B cell (primary cell): ENCODE results near the gene ZNF681. TPM values are rescaled to one million over a fixed set of nuclear protein-coding genes. Genes with fewer than 3 reads are reported as not detected.

ENCODE experiments used
- ATAC-seq: fragments of 200-7000 bp; cut with Tn5 transposase; one replicate; pipeline ENCODE4 v1.10.0; 2021; ENCODE audit warnings: low read depth, mild to moderate bottlenecking, moderate number of reproducible peaks, moderate library complexity
- CTCF ChIA-PET: fragments of 350-600 bp; sonication (Branson Sonifier 250); formaldehyde crosslinking; loops from one replicate; lab custom pipeline; 2021; ENCODE audit warnings: antibody characterized with exemption, inconsistent platforms; lab: Charles Lee
- POLR2A ChIA-PET: fragments of 350-600 bp; sonication (Branson Sonifier 250); formaldehyde crosslinking; loops from one replicate; lab custom pipeline; 2021; ENCODE audit warnings: antibody characterized with exemption; lab: Charles Lee
- DNase-seq: peaks from one replicate; pipeline ENCODE4 v3.0.0; 2013
- H2AFZ ChIP-seq: 2 replicates; pipeline ENCODE4 v1.6.1; 2012; ENCODE audit warnings: mild to moderate bottlenecking, low read depth, low read length; ENCODE audit not compliant: insufficient read depth, poor library complexity, severe bottlenecking
- H3K27ac ChIP-seq, 2 donors: 1 replicate in 1 of 2; 2 replicates in 1 of 2; pipeline ENCODE4 v1.5.1; 2012 to 2013; ENCODE audit warnings: low read length in 2 of 2, mild to moderate bottlenecking in 2 of 2, moderate library complexity in 1 of 2
- H3K27me3 ChIP-seq, 4 experiments: fragments of 200-600 bp in 1 of 4; sonication (generic) in 1 of 4; replicated peaks in 1 of 4; 1 replicate in 2 of 4; 2 replicates in 2 of 4; pipeline versions ENCODE4 v1.6.1 to v1.7.0; 2013 to 2016; ENCODE audit warnings: low read length in 3 of 4, mild to moderate bottlenecking in 2 of 4, mixed read lengths in 1 of 4, moderate library complexity in 1 of 4; ENCODE audit not compliant: insufficient read depth in 4 of 4, control insufficient read depth in 3 of 4; ENCODE audit errors: control extremely low read depth in 1 of 4
- H3K36me3 ChIP-seq, 2 experiments: replicated peaks in 1 of 2; 1 replicate in 1 of 2; 2 replicates in 1 of 2; pipeline versions ENCODE4 v1.6.1 to v1.7.1; 2013; ENCODE audit warnings: low read length in 1 of 2; ENCODE audit not compliant: insufficient read depth in 2 of 2, control insufficient read depth in 1 of 2; ENCODE audit errors: control extremely low read depth in 1 of 2, extremely low read depth in 1 of 2
- H3K4me1 ChIP-seq, 2 donors: fragments of 200-600 bp in 1 of 2; sonication (generic) in 1 of 2; 1 replicate in 1 of 2; 2 replicates in 1 of 2; pipeline versions ENCODE4 v1.5.1 to v1.6.1; 2013 to 2017; ENCODE audit warnings: low read length in 2 of 2; ENCODE audit not compliant: control insufficient read depth in 2 of 2, insufficient read depth in 2 of 2
- H3K4me2 ChIP-seq: replicated peaks from 2 replicates; pipeline ENCODE3; 2012; ENCODE audit warnings: mild to moderate bottlenecking, low read depth, low read length; ENCODE audit not compliant: poor library complexity, severe bottlenecking
- H3K4me3 ChIP-seq, 5 experiments: fragments of 200-600 bp in 1 of 5; sonication (generic) in 1 of 5; 1 replicate in 3 of 5; 2 replicates in 2 of 5; pipeline versions ENCODE4 v1.5.1 to v1.7.0; 2011 to 2016; ENCODE audit warnings: low read length in 4 of 5, mild to moderate bottlenecking in 4 of 5, low read depth in 2 of 5, control low read depth in 1 of 5, moderate library complexity in 1 of 5; ENCODE audit not compliant: insufficient read depth in 1 of 5; ENCODE audit errors: control extremely low read depth in 1 of 5, extremely low read depth in 1 of 5
- H3K79me2 ChIP-seq: fragments of 200-600 bp; sonication (generic); one replicate; pipeline ENCODE4 v1.6.0; 2016; ENCODE audit warnings: low read length; ENCODE audit not compliant: control insufficient read depth, insufficient read depth
- H3K9ac ChIP-seq: fragments of 200-600 bp; sonication (generic); 2 replicates; pipeline ENCODE4 v1.6.1; 2017; ENCODE audit warnings: mild to moderate bottlenecking, low read length, moderate library complexity
- H3K9me3 ChIP-seq, 3 donors: one replicate each; pipeline versions ENCODE4 v1.6.1 to v1.7.1; 2013; ENCODE audit warnings: low read length in 2 of 3; ENCODE audit not compliant: control insufficient read depth in 2 of 3, insufficient read depth in 1 of 3; ENCODE audit errors: control extremely low read depth in 1 of 3
- H4K20me1 ChIP-seq: 2 replicates; pipeline ENCODE4 v1.6.0; 2012; ENCODE audit warnings: mild to moderate bottlenecking, low read length; ENCODE audit not compliant: insufficient read depth, control insufficient read depth, poor library complexity, severe bottlenecking
- H3K27ac Mint-ChIP-seq: one replicate; pipeline ENCODE4 v1.8.0; 2021; ENCODE audit warnings: mixed read lengths
- H3K27me3 Mint-ChIP-seq: one replicate; pipeline ENCODE4 v1.8.0; 2021; ENCODE audit warnings: mixed read lengths
- H3K4me1 Mint-ChIP-seq: one replicate; pipeline ENCODE4 v1.8.0; 2021; ENCODE audit warnings: mixed read lengths
- H3K4me3 Mint-ChIP-seq: one replicate; pipeline ENCODE4 v1.8.0; 2021; ENCODE audit warnings: mixed read lengths
- H3K9me3 Mint-ChIP-seq: one replicate; pipeline ENCODE4 v1.8.0; 2022; ENCODE audit warnings: mixed read lengths; ENCODE audit not compliant: insufficient read depth
- CTCF ChIP-seq: fragments of 200-600 bp; IDR thresholded peaks from one replicate; pipeline ENCODE4 v1.8.0; 2022; ENCODE audit warnings: antibody characterized with exemption, mild to moderate bottlenecking
- EZH2 ChIP-seq: IDR thresholded peaks from 2 replicates; pipeline ENCODE4 v1.6.1; 2012; ENCODE audit warnings: borderline replicate concordance, low read depth, mild to moderate bottlenecking, moderate library complexity, low read length; ENCODE audit not compliant: insufficient read depth, poor library complexity, severe bottlenecking
- WGBS: methylation state at CpG from one replicate; pipeline ENCODE4 v1.1.5; 2013; ENCODE audit warnings: missing lambda C conversion rate; ENCODE audit not compliant: insufficient coverage; 5-methylcytosine and 5-hydroxymethylcytosine counted together
- intact Hi-C: fragments of 100-400 bp; cut with micrococcal nuclease; formaldehyde crosslinking; loops from one replicate; pipeline ENCODE4 v1.10.0; 2022
- polyA plus RNA-seq: library from polyadenylated mRNA; depleted of rRNA; stranded (reverse); fragments of >200 nt; gene quantifications from 2 replicates; pipeline ENCODE4 v1.2.3, GENCODE V29; 2012
- total RNA-seq, 2 donors: library from RNA; stranded (reverse); fragments of 120-200 nt in 1 of 2; gene quantifications; 1 replicate in 1 of 2; 2 replicates in 1 of 2; pipeline versions ENCODE4 v1.2.3 to v1.2.4, GENCODE V29; 2013 to 2022

The ZNF681 gene
- total and polyA plus RNA-seq, 2 donors (not counting 1 experiment from before 2014, with no cell fraction given), result 1.1 to 8.5 TPM

GRCh38 chr19:23774524-23774971, 15.9 kb upstream of the ZNF681 start:
- no peak overlapping the region for H3K4me3 ChIP-seq
- no peak overlapping the region for H3K4me2 ChIP-seq
- ATAC-seq (no peak), DNase-seq (no peak)
- no peaks in the 10 kb centered on the region for H3K4me1 ChIP-seq
- no peak overlapping the region for H3K27ac ChIP-seq
- Mint-ChIP-seq H3K27me3 (no peaks in the 10 kb centered on the region), H3K27ac (no peak overlapping the region), H3K4me3 (no peak overlapping the region), H3K4me1 (no peaks in the 10 kb centered on the region), H3K9me3 (peaks cover 4% of the 10 kb centered on the region)
- ChIA-PET POLR2A (no interaction called here), CTCF (no interaction called here)
- no peaks in the 10 kb centered on the region for H3K9me3 ChIP-seq
- no peak overlapping the region for H3K9ac ChIP-seq
- no peak overlapping the region for H2AFZ ChIP-seq
- H4K20me1 ChIP-seq, result no peaks in the 10 kb centered on the region
- H3K27me3 ChIP-seq, result no peaks in the 10 kb centered on the region
- no peaks in the 10 kb centered on the region for H3K36me3 ChIP-seq
- H3K79me2 ChIP-seq, result no peaks in the 10 kb centered on the region
- TF ChIP-seq CTCF (no peak), EZH2 (no peak)
- intact Hi-C loops, result no loop called here

GRCh38 chr19:23774106-23774505, 15.4 kb upstream of the ZNF681 start:
- Histone ChIP-seq H3K36me3 (no peaks in the 10 kb centered on the region), H3K4me2 (no peak overlapping the region), H3K79me2 (no peaks in the 10 kb centered on the region), H3K9ac (no peak overlapping the region), H2AFZ (no peak overlapping the region), H4K20me1 (no peaks in the 10 kb centered on the region), H3K27me3 (no peaks in the 10 kb centered on the region), H3K27ac (no peak overlapping the region), H3K9me3 (no peaks in the 10 kb centered on the region), H3K4me3 (no peak overlapping the region), H3K4me1 (no peaks in the 10 kb centered on the region)
- ATAC-seq, result no peak
- intact Hi-C loops, result no loop called here
- POLR2A ChIA-PET, result no interaction called here
- Mint-ChIP-seq H3K4me3 (no peak overlapping the region), H3K27me3 (no peaks in the 10 kb centered on the region), H3K27ac (no peak overlapping the region), H3K4me1 (no peaks in the 10 kb centered on the region), H3K9me3 (peaks cover 1% of the 10 kb centered on the region)
- 94% methylated on average over 2 of the region's 4 CpGs for WGBS
- CTCF ChIA-PET, result no interaction called here
- TF ChIP-seq CTCF, result no peak
- no peak for TF ChIP-seq EZH2
- no peak for DNase-seq
